Mucosa of stomach (tissue), 1 donor: ENCODE data around the gene C2orf78.

Experiments used
- H3K27me3 ChIP-seq: one replicate; pipeline ENCODE4 v1.7.0; 2013; ENCODE audit warnings: mild to moderate bottlenecking, low read length; ENCODE audit not compliant: control insufficient read depth, insufficient read depth
- H3K36me3 ChIP-seq: one replicate; pipeline ENCODE4 v1.7.0; 2013; ENCODE audit warnings: low read length; ENCODE audit not compliant: control insufficient read depth, insufficient read depth
- H3K4me1 ChIP-seq: one replicate; pipeline ENCODE4 v1.7.0; 2013; ENCODE audit warnings: mild to moderate bottlenecking, low read length; ENCODE audit not compliant: control insufficient read depth, insufficient read depth
- H3K4me3 ChIP-seq: one replicate; pipeline ENCODE4 v1.7.0; 2013; ENCODE audit warnings: low read length
- H3K9ac ChIP-seq: one replicate; pipeline ENCODE4 v1.7.0; 2013; ENCODE audit warnings: mild to moderate bottlenecking, low read length, moderate library complexity
- H3K9me3 ChIP-seq: one replicate; pipeline ENCODE4 v1.7.0; 2013; ENCODE audit warnings: mild to moderate bottlenecking, low read length, moderate library complexity; ENCODE audit not compliant: control insufficient read depth
- donor health status: Pancreatic carcinoma.

Gene C2orf78

GRCh38 chr2:73812635-73813034, 28.7 kb downstream of the C2orf78 start:
- Histone ChIP-seq H3K36me3 (no peaks in the 10 kb centered on the region), H3K4me3 (no peak overlapping the region), H3K9me3 (no peaks in the 10 kb centered on the region), H3K9ac (no peak overlapping the region), H3K27me3 (no peaks in the 10 kb centered on the region), H3K4me1 (no peaks in the 10 kb centered on the region)

GRCh38 chr2:73818296-73818695, 34.3 kb downstream of the C2orf78 start:
- H3K4me1 ChIP-seq, result no peaks in the 10 kb centered on the region
- H3K36me3 ChIP-seq, result no peaks in the 10 kb centered on the region
- no peaks in the 10 kb centered on the region for H3K27me3 ChIP-seq
- H3K9ac ChIP-seq, result no peak overlapping the region
- no peak overlapping the region for H3K4me3 ChIP-seq
- no peaks in the 10 kb centered on the region for H3K9me3 ChIP-seq

GRCh38 chr2:73821227-73821626, 37.2 kb downstream of the C2orf78 start:
- Histone ChIP-seq H3K36me3 (no peaks in the 10 kb centered on the region), H3K27me3 (no peaks in the 10 kb centered on the region), H3K4me3 (no peak overlapping the region), H3K9me3 (no peaks in the 10 kb centered on the region), H3K4me1 (no peaks in the 10 kb centered on the region), H3K9ac (no peak overlapping the region)

GRCh38 chr2:73821669-73822068, 37.7 kb downstream of the C2orf78 start:
- Histone ChIP-seq H3K9ac (no peak overlapping the region), H3K36me3 (no peaks in the 10 kb centered on the region), H3K27me3 (no peaks in the 10 kb centered on the region), H3K4me3 (no peak overlapping the region), H3K9me3 (no peaks in the 10 kb centered on the region), H3K4me1 (no peaks in the 10 kb centered on the region)

- no peaks in the 10 kb centered on the region for H3K9me3 ChIP-seq
- no peaks in the 10 kb centered on the region for H3K36me3 ChIP-seq
- H3K4me1 ChIP-seq, result no peaks in the 10 kb centered on the region
- H3K4me3 ChIP-seq, result no peak overlapping the region
- no peak overlapping the region for H3K9ac ChIP-seq
- no peaks in the 10 kb centered on the region for H3K27me3 ChIP-seq
These were observed 38.3 kb downstream of the C2orf78 start for GRCh38 chr2:73822276-73822675.

- H3K36me3 ChIP-seq, result no peaks in the 10 kb centered on the region
- no peaks in the 10 kb centered on the region for H3K9me3 ChIP-seq
- H3K27me3 ChIP-seq, result no peaks in the 10 kb centered on the region
- H3K4me1 ChIP-seq, result peaks cover under 1% of the 10 kb centered on the region
- H3K9ac ChIP-seq, result no peak overlapping the region
- H3K4me3 ChIP-seq, result no peak overlapping the region
These were observed 39.0 kb downstream of the C2orf78 start for GRCh38 chr2:73822991-73823390.

GRCh38 chr2:73823416-73823815, 39.4 kb downstream of the C2orf78 start:
- Histone ChIP-seq H3K4me1 (peaks cover 5% of the 10 kb centered on the region), H3K9me3 (no peaks in the 10 kb centered on the region), H3K9ac (no peak overlapping the region), H3K36me3 (no peaks in the 10 kb centered on the region), H3K27me3 (no peaks in the 10 kb centered on the region), H3K4me3 (no peak overlapping the region)

GRCh38 chr2:73823916-73824523, 40.0 kb downstream of the C2orf78 start:
- H3K4me1 ChIP-seq, result peaks cover 5% of the 10 kb centered on the region
- H3K27me3 ChIP-seq, result no peaks in the 10 kb centered on the region
- no peaks in the 10 kb centered on the region for H3K36me3 ChIP-seq
- no peak overlapping the region for H3K4me3 ChIP-seq
- H3K9me3 ChIP-seq, result no peaks in the 10 kb centered on the region
- H3K9ac ChIP-seq, result no peak overlapping the region

GRCh38 chr2:73825408-73825807, 41.4 kb downstream of the C2orf78 start:
- Histone ChIP-seq H3K4me3 (no peak overlapping the region), H3K4me1 (peaks cover 13% of the 10 kb centered on the region), H3K27me3 (no peaks in the 10 kb centered on the region), H3K36me3 (no peaks in the 10 kb centered on the region), H3K9ac (no peak overlapping the region), H3K9me3 (no peaks in the 10 kb centered on the region)

- no peak overlapping the region for H3K9ac ChIP-seq
- no peaks in the 10 kb centered on the region for H3K9me3 ChIP-seq
- no peaks in the 10 kb centered on the region for H3K27me3 ChIP-seq
- no peaks in the 10 kb centered on the region for H3K36me3 ChIP-seq
- H3K4me1 ChIP-seq, result peaks cover 18% of the 10 kb centered on the region
- no peak overlapping the region for H3K4me3 ChIP-seq
These were observed 43.0 kb downstream of the C2orf78 start for GRCh38 chr2:73827018-73827417.

- Histone ChIP-seq H3K9me3 (no peaks in the 10 kb centered on the region), H3K36me3 (peaks cover 3% of the 10 kb centered on the region), H3K4me1 (peaks cover 18% of the 10 kb centered on the region), H3K9ac (no peak overlapping the region), H3K4me3 (no peak overlapping the region), H3K27me3 (no peaks in the 10 kb centered on the region)
These were observed 43.8 kb downstream of the C2orf78 start for GRCh38 chr2:73827660-73828388.

GRCh38 chr2:73828389-73828817, 44.4 kb downstream of the C2orf78 start:
- peaks cover 18% of the 10 kb centered on the region for H3K4me1 ChIP-seq

More at GRCh38 chr2:73828389-73828817, 44.4 kb downstream of the C2orf78 start:
- Histone ChIP-seq H3K9me3 (no peaks in the 10 kb centered on the region), H3K27me3 (no peaks in the 10 kb centered on the region), H3K36me3 (peaks cover 3% of the 10 kb centered on the region), H3K4me3 (peak overlapping the region; percentile 82), H3K9ac (peak overlapping the region; percentile 91)
